A673 (cell line): ENCODE measurements around the gene HSDL1. TPM values are rescaled to one million over a fixed set of nuclear protein-coding genes. Genes with fewer than 3 reads are reported as not detected.

Source experiments
- Bru-seq: library from RNA; stranded (reverse); fragments of 400-500 nt; gene quantifications from one replicate; lab custom pipeline; 2021; lab: Mats Ljungman, UMichigan
- BruChase-seq, 2 experiments: library from RNA; stranded (reverse); fragments of 400-500 nt; gene quantifications; one replicate each; lab custom pipeline; 2021; lab: Mats Ljungman, UMichigan
- BruUV-seq: library from RNA; stranded (reverse); fragments of 400-500 nt; replicated peaks from 2 replicates; lab custom pipeline; 2021; lab: Mats Ljungman, UMichigan
- CTCF ChIA-PET: fragments of 300-600 bp; sonication (Branson Sonifier 250); formaldehyde crosslinking; loops from one replicate; lab custom pipeline; 2022; ENCODE audit warnings: antibody characterized with exemption; lab: Charles Lee
- POLR2A ChIA-PET: fragments of 300-600 bp; sonication (Branson Sonifier 250); formaldehyde crosslinking; loops from one replicate; lab custom pipeline; 2022; ENCODE audit warnings: antibody characterized with exemption; ENCODE audit not compliant: low non-redundant PET; lab: Charles Lee
- DNase-seq: peaks from one replicate; pipeline ENCODE4 v3.0.0-alpha.2; 2015; ENCODE audit warnings: low spot score
- H3K27ac ChIP-seq: fragments of 200-600 bp; sonication (generic); 2 replicates; pipeline ENCODE4 v1.5.1; 2016; ENCODE audit warnings: mixed run types, low read depth, mild to moderate bottlenecking, mixed read lengths, antibody characterized with exemption, low read length; ENCODE audit not compliant: poor library complexity, severe bottlenecking
- H3K27me3 ChIP-seq: fragments of 200-600 bp; sonication (generic); replicated peaks from 2 replicates; pipeline ENCODE4 v1.6.1; 2017; ENCODE audit warnings: mixed run types, low read depth, mild to moderate bottlenecking, mixed read lengths, antibody characterized with exemption, low read length; ENCODE audit not compliant: insufficient read depth, poor library complexity
- H3K36me3 ChIP-seq: fragments of 200-600 bp; sonication (generic); 2 replicates; pipeline ENCODE4 v1.6.1; 2016; ENCODE audit warnings: mixed run types, mild to moderate bottlenecking, mixed read lengths, antibody characterized with exemption, low read length; ENCODE audit not compliant: insufficient read depth, poor library complexity, severe bottlenecking
- H3K4me1 ChIP-seq: fragments of 200-600 bp; sonication (generic); 2 replicates; pipeline ENCODE4 v1.6.1; 2017; ENCODE audit warnings: mixed run types, mild to moderate bottlenecking, mixed read lengths, antibody characterized with exemption, low read length; ENCODE audit not compliant: insufficient read depth, poor library complexity, severe bottlenecking
- H3K4me3 ChIP-seq: fragments of 200-600 bp; sonication (generic); 2 replicates; pipeline ENCODE4 v1.5.1; 2016; ENCODE audit warnings: low read depth, mixed run types, mild to moderate bottlenecking, mixed read lengths, low read length; ENCODE audit not compliant: poor library complexity, severe bottlenecking
- H3K9me3 ChIP-seq: fragments of 200-600 bp; sonication (generic); 2 replicates; pipeline ENCODE4 v1.6.1; 2016; ENCODE audit warnings: mixed run types, low read depth, mild to moderate bottlenecking, mixed read lengths, antibody characterized with exemption, low read length; ENCODE audit not compliant: poor library complexity, severe bottlenecking
- CTCF ChIP-seq: fragments of 300-800, 200-600 bp; sonication (generic); conservative IDR thresholded peaks from 2 replicates; pipeline ENCODE4 v1.5.1; 2017; ENCODE audit warnings: low read depth, mild to moderate bottlenecking, antibody characterized with exemption, low read length, moderate library complexity, mixed read lengths
- EZH2 ChIP-seq: fragments of 200-600 bp; sonication (generic); IDR thresholded peaks from 2 replicates; pipeline ENCODE4 v1.6.1; 2017; ENCODE audit warnings: borderline replicate concordance, low read depth, mild to moderate bottlenecking, mixed read lengths, antibody characterized with exemption, low read length; ENCODE audit not compliant: poor library complexity, severe bottlenecking
- intact Hi-C: fragments of 100-400 bp; cut with micrococcal nuclease; formaldehyde crosslinking; loops from one replicate; pipeline ENCODE4 v1.10.0; 2022; ENCODE audit not compliant: unreplicated experiment
- long read RNA-seq: library from polyadenylated mRNA; stranded (forward); transcript quantifications from one replicate; pipeline ENCODE4 v2.0.0, GENCODE V29; 2022
- total RNA-seq: library from RNA; stranded (reverse); gene quantifications from 2 replicates; pipeline ENCODE4 v1.2.3, GENCODE V29; 2021

The HSDL1 gene
- total RNA-seq (45.6 and 46.7 TPM in 2 replicates), Bru-seq, nascent RNA (percentile 70 among the genes with signal in this experiment), BruChase-seq, experiment 1, labeled RNA remaining after a 2-hour chase (percentile 85 among the genes with signal in this experiment), BruChase-seq, experiment 2, labeled RNA remaining after a 6-hour chase (percentile 91 among the genes with signal in this experiment)
- long read RNA-seq, transcript HSDL1-208 (1 exons, 3,059 nt), result minor isoform, 6 of 69 reads
- long read RNA-seq, transcript HSDL1-201 (6 exons, 3,519 nt), result major isoform, 55 of 69 reads
- long read RNA-seq, partial matches to known transcripts, result 1 of 69 reads
- long read RNA-seq, other reads (novel, unspliced or antisense), result 5 of 69 reads

DNA sequence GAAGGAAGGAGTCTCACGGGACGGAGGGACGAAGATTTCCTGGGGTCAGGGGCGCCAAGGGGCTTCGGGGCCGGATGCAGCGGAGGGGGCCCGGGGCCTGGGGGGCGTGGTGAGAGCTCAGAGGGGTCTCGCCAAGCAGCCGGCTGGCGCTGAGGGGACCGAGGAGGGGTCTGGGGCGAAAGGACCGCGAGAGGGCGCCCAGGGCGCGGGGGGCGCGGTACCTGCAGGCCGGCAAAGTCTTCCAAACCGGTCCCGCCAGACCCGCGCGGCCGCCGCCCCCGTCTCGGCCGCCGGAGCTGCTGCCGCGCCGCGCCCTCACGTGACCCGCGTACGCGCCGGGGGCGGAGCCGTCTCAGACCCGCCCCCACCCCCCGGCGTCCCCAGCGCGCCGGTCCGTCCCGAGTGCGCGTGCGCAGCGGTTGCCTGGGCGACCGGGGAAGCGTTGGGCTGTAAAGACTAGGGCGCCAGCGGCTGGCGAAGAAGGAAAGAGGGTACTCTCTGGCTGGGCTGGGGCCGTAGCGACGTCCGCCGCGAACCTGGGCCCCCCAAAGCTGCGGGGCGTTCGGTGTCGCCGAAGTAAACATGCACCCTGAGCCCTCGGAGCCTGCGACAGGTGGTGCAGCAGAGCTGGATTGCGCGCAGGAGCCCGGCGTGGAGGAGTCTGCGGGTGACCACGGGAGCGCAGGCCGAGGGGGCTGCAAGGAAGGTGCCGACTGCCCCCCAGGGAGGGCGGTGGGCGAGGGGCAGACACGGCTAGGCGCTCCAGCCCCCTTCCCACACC lies at the start of gene HSDL1, which contains the start of gene DNAAF1:
TSS of gene HSDL1 (minus strand) at position 319 of the 781 bp plus-strand sequence. CDS start 13,856 bp downstream, outside the sequence.
TSS of gene DNAAF1 (plus strand) at position 450 of the 781 bp plus-strand sequence. CDS start at position 583, 133 bp downstream.
- no peaks in the 10 kb centered on the region for H3K36me3 ChIP-seq
- H3K27me3 ChIP-seq, result peaks cover 16% of the 10 kb centered on the region
- TF ChIP-seq CTCF (no peak), EZH2 (no peak)
- no peaks in the 10 kb centered on the region for H3K9me3 ChIP-seq
- BruUV-seq, result no TSS peak
- peak; percentile 91 for DNase-seq
- H3K4me1 ChIP-seq, result no peaks in the 10 kb centered on the region
- POLR2A ChIA-PET, result no interaction called here
- CTCF ChIA-PET, result no interaction called here
- peak within 1 kb of the TSS; percentile 86 for H3K27ac ChIP-seq
- H3K4me3 ChIP-seq, result peak within 1 kb of the TSS; percentile 81
- intact Hi-C loops, result no loop called here

- BruUV-seq, result no TSS peak
- ChIA-PET POLR2A (no interaction called here), CTCF (no interaction called here)
- TF ChIP-seq CTCF, result no peak
- TF ChIP-seq EZH2, result no peak
- H3K27me3 ChIP-seq, result no peaks in the 10 kb centered on the region
- no peaks in the 10 kb centered on the region for H3K9me3 ChIP-seq
- intact Hi-C loops, result no loop called here
- H3K36me3 ChIP-seq, result no peaks in the 10 kb centered on the region
- H3K4me3 ChIP-seq, result no peak overlapping the region
- H3K4me1 ChIP-seq, result no peaks in the 10 kb centered on the region
- DNase-seq, result no peak
- no peak overlapping the region for H3K27ac ChIP-seq
Observed at GRCh38 chr16:84194018-84194417, 49.0 kb upstream of the HSDL1 start.

DNA sequence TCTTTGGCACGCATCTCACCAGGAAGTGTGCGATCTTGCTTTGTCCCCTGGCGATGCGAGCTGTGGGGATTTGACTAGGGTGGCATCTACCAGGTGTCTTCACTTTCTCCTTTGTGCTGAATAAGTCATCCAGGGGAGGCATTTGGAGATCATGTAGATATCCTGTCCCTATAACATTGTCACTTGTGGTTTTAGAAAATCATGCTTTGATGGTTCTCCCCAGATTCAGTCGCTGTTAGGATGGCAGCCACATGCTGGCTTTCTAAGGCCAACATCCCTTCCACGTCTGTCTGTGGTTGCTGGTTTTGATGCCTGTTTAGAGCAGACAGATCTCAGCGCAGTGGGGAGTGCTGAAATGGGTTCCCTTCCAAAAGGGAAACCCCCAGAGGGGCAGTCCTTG lies 48.5 kb upstream of the HSDL1 start:
- ChIA-PET POLR2A (no interaction called here), CTCF (no interaction called here)
- intact Hi-C loops, result no loop called here
- no peaks in the 10 kb centered on the region for H3K9me3 ChIP-seq
- no peak overlapping the region for H3K27ac ChIP-seq
- DNase-seq, result no peak
- no peaks in the 10 kb centered on the region for H3K4me1 ChIP-seq
- H3K4me3 ChIP-seq, result no peak overlapping the region
- TF ChIP-seq CTCF (no peak), EZH2 (no peak)
- no peaks in the 10 kb centered on the region for H3K27me3 ChIP-seq
- no TSS peak for BruUV-seq
- H3K36me3 ChIP-seq, result no peaks in the 10 kb centered on the region
